Gastrocnemius medialis (tissue), 4 donors: ENCODE results near the gene SETD1A. TPM values are rescaled to one million over a fixed set of nuclear protein-coding genes. Genes with fewer than 3 reads are reported as not detected.

ENCODE experiments used
- ATAC-seq, 2 donors: fragments of 150-250 bp; one replicate each; pipeline ENCODE4 v1.9.1; 2016
- DNase-seq, 2 donors: peaks; one replicate each; pipeline ENCODE4 v3.0.0-alpha.2; 2019
- H3K27ac ChIP-seq, 4 donors: fragments of 200-600 bp; sonication (generic); 1 replicate in 1 of 4; 2 replicates in 3 of 4; pipeline ENCODE4 v1.5.1; 2016 to 2018; ENCODE audit warnings: mild to moderate bottlenecking in 2 of 4, moderate library complexity in 1 of 4
- H3K27me3 ChIP-seq, 3 donors: fragments of 200-600 bp; sonication (generic) in 2 of 3; 1 replicate in 1 of 3; 2 replicates in 2 of 3; pipeline versions ENCODE4 v1.5.1 to v1.6.0; 2016 to 2019; ENCODE audit warnings: mild to moderate bottlenecking in 1 of 3, moderate library complexity in 1 of 3
- H3K36me3 ChIP-seq, 2 donors: fragments of 200-600 bp; sonication (generic) in 1 of 2; one replicate each; pipeline ENCODE4 v1.5.1; 2017 to 2018
- H3K4me1 ChIP-seq, 2 donors: fragments of 200-600 bp; sonication (generic) in 1 of 2; one replicate each; pipeline ENCODE4 v1.5.1; 2016 to 2017; ENCODE audit warnings: mild to moderate bottlenecking in 2 of 2
- H3K4me3 ChIP-seq, 4 donors: fragments of 200-600 bp; sonication (generic) in 3 of 4; 1 replicate in 1 of 4; 2 replicates in 3 of 4; pipeline ENCODE4 v1.5.1; 2016 to 2019; ENCODE audit warnings: mild to moderate bottlenecking in 2 of 4
- H3K9me3 ChIP-seq, 3 donors: fragments of 200-600 bp; sonication (generic) in 2 of 3; 1 replicate in 1 of 3; 2 replicates in 2 of 3; pipeline ENCODE4 v1.5.1; 2016 to 2019
- POLR2A ChIP-seq, 2 donors: fragments of 450-650 bp; IDR thresholded peaks; one replicate each; pipeline ENCODE4 v1.6.1; 2017; ENCODE audit warnings: antibody characterized with exemption in 2 of 2, mild to moderate bottlenecking in 2 of 2, moderate library complexity in 2 of 2
- in situ Hi-C, 4 donors: fragments of 200-750 bp; cut with MboI; loops; one replicate each; pipeline versions ENCODE4 v1.15.0 to v1.8.0; 2017; ENCODE audit warnings: low sequenced_read_pairs in 4 of 4
- intact Hi-C: fragments of 100-400 bp; cut with DNase I; formaldehyde crosslinking; loops from one replicate; pipeline ENCODE4 v1.15.1; 2023; ENCODE audit warnings: low total_unique reads
- total RNA-seq, 4 donors: library from RNA; depleted of rRNA; stranded (reverse); fragments of >200 nt; gene quantifications; one replicate each; pipeline versions ENCODE4 v1.1.0 to v1.2.3, GENCODE V29; 2016
- TF ChIP-seq, protein P1 (sequence below), 5 experiments: fragments of 450-650 bp in 3 of 5; fragments of 200-600 bp in 2 of 5; sonication (generic) in 2 of 5; IDR thresholded peaks in 4 of 5; conservative IDR thresholded peaks in 1 of 5; 1 replicate in 4 of 5; 2 replicates in 1 of 5; pipeline ENCODE4 v1.5.1; 2016 to 2019; ENCODE audit warnings: antibody characterized with exemption in 5 of 5, mild to moderate bottlenecking in 3 of 5, moderate library complexity in 3 of 5

The SETD1A gene
- total RNA-seq, 4 donors from 2014 or later, result 3.8 to 15.4 (median 9.8) TPM

DNA sequence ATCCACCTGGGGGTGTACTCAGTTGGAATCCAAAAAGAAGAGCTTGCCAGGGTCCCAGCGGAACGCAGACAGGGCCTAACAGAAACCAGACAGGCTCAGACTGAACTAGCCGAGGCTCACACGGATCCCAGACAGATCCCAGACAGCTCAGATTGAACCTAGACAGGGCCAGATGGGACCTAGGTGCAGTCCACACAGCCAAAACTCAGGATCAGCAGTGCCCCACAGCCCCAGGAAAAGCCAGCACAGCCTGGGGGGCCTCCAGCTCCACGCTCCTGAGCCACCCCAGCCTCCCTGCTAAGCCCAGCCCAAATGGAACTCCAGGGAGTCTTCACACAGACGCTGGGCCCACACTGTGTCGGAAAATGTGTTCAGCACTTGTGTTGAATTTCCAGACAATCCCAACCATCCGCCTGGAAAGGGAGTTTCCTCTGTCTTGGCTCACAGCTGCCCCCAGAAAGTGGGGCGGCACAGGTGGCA, 45.3 kb downstream of the SETD1A start:
- intact Hi-C loops, result no loop called here
- no peak for ATAC-seq
- TF ChIP-seq, protein P1, sequence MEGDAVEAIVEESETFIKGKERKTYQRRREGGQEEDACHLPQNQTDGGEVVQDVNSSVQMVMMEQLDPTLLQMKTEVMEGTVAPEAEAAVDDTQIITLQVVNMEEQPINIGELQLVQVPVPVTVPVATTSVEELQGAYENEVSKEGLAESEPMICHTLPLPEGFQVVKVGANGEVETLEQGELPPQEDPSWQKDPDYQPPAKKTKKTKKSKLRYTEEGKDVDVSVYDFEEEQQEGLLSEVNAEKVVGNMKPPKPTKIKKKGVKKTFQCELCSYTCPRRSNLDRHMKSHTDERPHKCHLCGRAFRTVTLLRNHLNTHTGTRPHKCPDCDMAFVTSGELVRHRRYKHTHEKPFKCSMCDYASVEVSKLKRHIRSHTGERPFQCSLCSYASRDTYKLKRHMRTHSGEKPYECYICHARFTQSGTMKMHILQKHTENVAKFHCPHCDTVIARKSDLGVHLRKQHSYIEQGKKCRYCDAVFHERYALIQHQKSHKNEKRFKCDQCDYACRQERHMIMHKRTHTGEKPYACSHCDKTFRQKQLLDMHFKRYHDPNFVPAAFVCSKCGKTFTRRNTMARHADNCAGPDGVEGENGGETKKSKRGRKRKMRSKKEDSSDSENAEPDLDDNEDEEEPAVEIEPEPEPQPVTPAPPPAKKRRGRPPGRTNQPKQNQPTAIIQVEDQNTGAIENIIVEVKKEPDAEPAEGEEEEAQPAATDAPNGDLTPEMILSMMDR (IDR thresholded peaks at IDR 0.05 in 4 of 5, conservative IDR thresholded peaks at IDR 0.05 in 1 of 5), result no peak
- TF ChIP-seq POLR2A (IDR thresholded peaks at IDR 0.05), result no peak

DNA sequence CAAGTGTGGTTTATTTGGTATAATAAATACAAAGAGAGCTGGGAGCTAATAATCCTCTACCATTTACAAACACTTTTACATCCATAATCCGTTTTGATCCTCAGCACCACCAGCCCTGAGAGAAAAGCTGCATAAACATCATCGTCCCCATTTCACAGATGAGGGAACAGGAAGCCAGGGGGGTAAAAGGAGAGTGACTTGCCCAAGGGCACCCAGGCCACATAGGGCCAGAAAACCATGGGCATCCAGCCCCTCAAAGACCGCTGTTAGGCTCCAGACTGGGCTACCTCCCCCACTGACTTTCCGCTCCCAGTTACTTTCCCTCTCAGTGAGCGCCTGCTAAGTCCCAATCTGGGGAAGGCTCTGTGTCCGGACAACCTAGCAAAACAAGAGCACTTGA, 46.2 kb downstream of the SETD1A start:
- ATAC-seq (no peak), DNase-seq (no peak)
- no peak overlapping the region for H3K4me3 ChIP-seq
- in situ Hi-C loops (loop anchor here in 2 of 4 donors (25.0 kb wide), 2 partner anchors 159 to 859 kb away; partner anchors contain the start of genes PRSS36 (in 1 of the 2) and ZNF267 (in 1 of the 2)), intact Hi-C loops (no loop called here)
- no peak overlapping the region for H3K27ac ChIP-seq
- no peaks in the 10 kb centered on the region for H3K4me1 ChIP-seq
- no peaks in the 10 kb centered on the region for H3K36me3 ChIP-seq
- TF ChIP-seq, protein P1 (IDR thresholded peaks at IDR 0.05 in 4 of 5, conservative IDR thresholded peaks at IDR 0.05 in 1 of 5), result no peak
- no peak for TF ChIP-seq POLR2A (IDR thresholded peaks at IDR 0.05)
- no peaks in the 10 kb centered on the region for H3K9me3 ChIP-seq
- peaks cover 0 to 11% (median 8%) of the 10 kb centered on the region in 3 donors for H3K27me3 ChIP-seq

More for the DNA sequence above, 45.3 kb downstream of the SETD1A start:
- Histone ChIP-seq H3K4me3 (no peak overlapping the region), H3K36me3 (no peaks in the 10 kb centered on the region), H3K27ac (no peak overlapping the region), H3K27me3 (peaks cover 0 to 5% (median 2%) of the 10 kb centered on the region in 3 donors), H3K4me1 (no peaks in the 10 kb centered on the region), H3K9me3 (no peaks in the 10 kb centered on the region)
- in situ Hi-C loops, result loop anchor here in 2 of 4 donors (25.0 kb wide), 2 partner anchors 159 to 859 kb away; partner anchors contain the start of genes PRSS36 (in 1 of the 2) and ZNF267 (in 1 of the 2)
- DNase-seq, result no peak

DNA sequence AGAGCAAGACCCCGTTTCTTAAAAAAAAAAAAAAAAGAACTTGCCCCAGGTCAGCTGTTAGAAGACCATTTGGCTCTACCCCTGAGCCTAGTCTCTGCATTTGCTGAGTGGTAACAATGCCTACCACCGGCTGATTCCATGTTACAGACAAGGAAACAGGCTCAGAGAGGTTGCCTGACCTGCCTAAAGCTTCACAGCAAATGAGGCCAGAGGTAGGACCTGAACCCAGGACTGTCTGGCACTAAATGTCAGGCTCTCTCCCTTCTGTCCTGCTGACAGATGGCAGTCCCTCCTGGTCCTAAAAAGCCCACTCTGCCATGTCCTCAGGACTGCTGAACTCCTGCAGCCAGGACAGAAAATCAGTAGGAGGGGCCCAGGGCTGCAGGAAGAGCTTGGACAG, 47.1 kb downstream of the SETD1A start:
- Histone ChIP-seq H3K9me3 (no peaks in the 10 kb centered on the region), H3K36me3 (no peaks in the 10 kb centered on the region), H3K27ac (no peak overlapping the region), H3K4me3 (no peak overlapping the region), H3K4me1 (no peaks in the 10 kb centered on the region), H3K27me3 (peaks cover 6 to 20% (median 15%) of the 10 kb centered on the region in 3 donors)
- in situ Hi-C loops (loop anchor here in 2 of 4 donors (25.0 kb wide), 2 partner anchors 158 to 858 kb away; partner anchors contain the start of genes PRSS36 (in 1 of the 2) and ZNF267 (in 1 of the 2)), intact Hi-C loops (no loop called here)
- TF ChIP-seq, protein P1 (IDR thresholded peaks at IDR 0.05 in 4 of 5, conservative IDR thresholded peaks at IDR 0.05 in 1 of 5), result no peak
- TF ChIP-seq POLR2A (IDR thresholded peaks at IDR 0.05), result no peak
- ATAC-seq, result no peak
- DNase-seq, result no peak

- in situ Hi-C loops, result loop anchor here in 2 of 4 donors (25.0 kb wide), 2 partner anchors 157 to 857 kb away; partner anchors contain the start of genes PRSS36 (in 1 of the 2) and ZNF267 (in 1 of the 2)
- Histone ChIP-seq H3K36me3 (no peaks in the 10 kb centered on the region), H3K27ac (no peak overlapping the region), H3K9me3 (no peaks in the 10 kb centered on the region), H3K4me3 (no peak overlapping the region), H3K27me3 (peaks cover 12 to 25% (median 20%) of the 10 kb centered on the region in 3 donors), H3K4me1 (no peaks in the 10 kb centered on the region)
- intact Hi-C loops, result no loop called here
- DNase-seq, result no peak
- TF ChIP-seq, protein P1 (IDR thresholded peaks at IDR 0.05 in 4 of 5, conservative IDR thresholded peaks at IDR 0.05 in 1 of 5), result no peak
- no peak for TF ChIP-seq POLR2A (IDR thresholded peaks at IDR 0.05)
- no peak for ATAC-seq
Observed at GRCh38 chr16:31005350-31006085, 48.0 kb downstream of the SETD1A start.
